Measurements from ENCODE around the gene GAS6. TPM values are rescaled to one million over a fixed set of nuclear protein-coding genes. Genes with fewer than 3 reads are reported as not detected.
"Not testable (repeated sequence)": the region's sequence is repeated elsewhere in the genome, so short reads cannot be mapped to it uniquely, and the experiment has no call there.

Gene GAS6
- total RNA-seq, 4 donors from 2014 or later, result 43.0 to 112 (median 68.5) TPM

DNA sequence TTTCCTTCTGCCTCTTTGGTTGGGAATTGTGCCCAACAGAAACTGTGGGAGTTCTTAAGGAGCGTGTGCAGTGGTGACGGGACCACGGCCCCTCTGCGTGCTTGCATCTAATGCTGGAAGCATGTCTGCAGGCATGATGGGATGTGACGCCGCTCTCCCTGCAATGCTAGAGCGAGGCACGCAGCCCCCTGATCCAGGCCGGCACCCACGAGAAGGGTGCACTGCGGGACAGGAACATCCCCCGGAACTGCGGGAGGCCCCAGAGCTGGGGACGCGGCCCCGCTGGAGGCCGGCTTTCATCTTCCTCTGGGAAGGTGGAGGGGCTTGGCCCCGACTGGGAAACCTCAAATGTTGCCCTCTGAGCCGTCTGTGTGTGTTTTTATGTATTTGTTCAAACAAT lies 72.1 kb downstream of the GAS6 start:
- DNase-seq, result no peak
- Histone ChIP-seq H3K4me1 (no peaks in the 10 kb centered on the region), H3K27me3 (peaks cover 0 to 16% (median 0%) of the 10 kb centered on the region in 4 donors), H3K36me3 (peaks cover 0 to 7% (median 0%) of the 10 kb centered on the region in 3 donors), H3K27ac (no peak overlapping the region), H3K4me3 (no peak overlapping the region), H3K9me3 (no peaks in the 10 kb centered on the region)
- WGBS, 2 donors, result 81 to 88% methylated on average over 9 to 10 of the region's 19 CpGs
- no peak for TF ChIP-seq POLR2A (IDR thresholded peaks at IDR 0.05)
- TF ChIP-seq, protein P1, sequence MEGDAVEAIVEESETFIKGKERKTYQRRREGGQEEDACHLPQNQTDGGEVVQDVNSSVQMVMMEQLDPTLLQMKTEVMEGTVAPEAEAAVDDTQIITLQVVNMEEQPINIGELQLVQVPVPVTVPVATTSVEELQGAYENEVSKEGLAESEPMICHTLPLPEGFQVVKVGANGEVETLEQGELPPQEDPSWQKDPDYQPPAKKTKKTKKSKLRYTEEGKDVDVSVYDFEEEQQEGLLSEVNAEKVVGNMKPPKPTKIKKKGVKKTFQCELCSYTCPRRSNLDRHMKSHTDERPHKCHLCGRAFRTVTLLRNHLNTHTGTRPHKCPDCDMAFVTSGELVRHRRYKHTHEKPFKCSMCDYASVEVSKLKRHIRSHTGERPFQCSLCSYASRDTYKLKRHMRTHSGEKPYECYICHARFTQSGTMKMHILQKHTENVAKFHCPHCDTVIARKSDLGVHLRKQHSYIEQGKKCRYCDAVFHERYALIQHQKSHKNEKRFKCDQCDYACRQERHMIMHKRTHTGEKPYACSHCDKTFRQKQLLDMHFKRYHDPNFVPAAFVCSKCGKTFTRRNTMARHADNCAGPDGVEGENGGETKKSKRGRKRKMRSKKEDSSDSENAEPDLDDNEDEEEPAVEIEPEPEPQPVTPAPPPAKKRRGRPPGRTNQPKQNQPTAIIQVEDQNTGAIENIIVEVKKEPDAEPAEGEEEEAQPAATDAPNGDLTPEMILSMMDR (IDR thresholded peaks at IDR 0.05), result no peak
- intact Hi-C loops (cut with DNase I), result no loop called here

DNA sequence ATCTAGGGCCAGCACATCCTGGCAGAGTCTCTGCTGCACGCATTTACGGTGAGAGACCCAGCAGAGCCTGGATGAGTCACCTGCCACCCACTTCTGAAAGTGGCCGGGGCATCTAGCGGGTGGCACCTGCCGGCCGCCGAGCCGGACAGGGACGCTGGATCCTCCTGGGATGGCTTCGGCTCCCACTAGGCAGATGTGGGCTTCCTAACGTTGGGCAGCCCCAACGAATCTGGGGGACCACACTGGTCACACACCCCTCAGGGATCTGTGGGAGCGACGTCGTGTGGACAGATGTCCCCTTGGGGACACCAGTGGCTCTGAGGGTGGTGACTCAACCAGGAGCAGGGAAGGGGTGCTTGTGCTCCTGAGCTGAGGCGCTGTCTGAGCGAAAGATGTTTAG lies 72.7 kb downstream of the GAS6 start:
- 67% methylated on average over 3 to 12 of the region's 17 CpGs for WGBS, 2 donors
- Histone ChIP-seq H3K36me3 (peaks cover 0 to 2% (median 0%) of the 10 kb centered on the region in 3 donors), H3K4me1 (no peaks in the 10 kb centered on the region), H3K9me3 (no peaks in the 10 kb centered on the region), H3K4me3 (no peak overlapping the region), H3K27me3 (peaks cover 0 to 16% (median 0%) of the 10 kb centered on the region in 4 donors), H3K27ac (no peak overlapping the region)
- no peak for TF ChIP-seq POLR2A (IDR thresholded peaks at IDR 0.05)
- TF ChIP-seq, protein P1 (IDR thresholded peaks at IDR 0.05), result no peak
- intact Hi-C loops (cut with DNase I), result no loop called here
- no peak for DNase-seq

DNA sequence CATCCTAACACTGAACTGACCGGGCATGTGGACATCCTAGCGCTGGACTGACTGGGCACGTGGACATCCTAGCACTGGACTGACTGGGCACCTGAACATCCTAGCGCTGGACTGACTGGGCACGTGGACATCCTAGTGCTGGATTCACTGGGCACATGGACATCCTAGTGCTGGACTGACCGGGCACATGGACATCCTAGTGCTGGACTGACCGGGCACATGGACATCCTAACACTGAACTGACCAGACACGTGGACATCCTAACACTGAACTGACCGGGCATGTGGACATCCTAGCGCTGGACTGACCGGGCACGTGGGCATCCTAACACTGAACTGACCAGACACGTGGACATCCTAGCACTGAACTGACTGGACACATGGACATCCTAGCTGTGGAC lies 73.9 kb downstream of the GAS6 start:
- no CpG with 5 or more reads among the region's 13 CpGs for WGBS, 2 donors

DNA sequence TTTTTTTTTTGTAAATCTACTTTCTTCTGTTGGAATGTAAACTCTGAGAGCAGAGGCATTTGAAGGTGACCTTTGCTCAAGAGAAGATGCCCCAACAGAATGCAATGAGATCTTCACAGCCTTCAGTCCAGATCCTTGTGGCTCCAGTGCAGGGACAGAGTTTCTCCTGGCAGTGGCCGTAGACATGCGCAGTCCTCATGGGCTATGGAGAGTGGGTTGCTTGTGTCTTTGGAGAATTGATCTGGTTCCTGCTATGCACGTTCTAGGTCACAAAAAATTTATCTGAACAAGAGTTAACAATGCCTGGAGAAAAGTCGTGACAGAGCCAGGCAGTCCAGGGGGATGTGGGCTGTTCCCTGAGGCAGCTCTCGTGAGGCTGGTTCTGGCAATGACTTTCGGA lies 74.7 kb downstream of the GAS6 start:
- Histone ChIP-seq H3K9me3 (no peaks in the 10 kb centered on the region), H3K27me3 (peaks cover 0 to 13% (median 0%) of the 10 kb centered on the region in 4 donors), H3K4me3 (no peak overlapping the region), H3K36me3 (no peaks in the 10 kb centered on the region), H3K27ac (no peak overlapping the region), H3K4me1 (no peaks in the 10 kb centered on the region)
- intact Hi-C loops (cut with DNase I), result no loop called here
- WGBS, 2 donors, result 67 to 71% methylated on average over 5 to 6 of the region's 6 CpGs
- no peak for DNase-seq
- TF ChIP-seq POLR2A (IDR thresholded peaks at IDR 0.05), result no peak
- TF ChIP-seq, protein P1 (IDR thresholded peaks at IDR 0.05), result no peak

More for the DNA sequence above, 73.9 kb downstream of the GAS6 start:
- intact Hi-C loops (cut with DNase I); H3K9me3 ChIP-seq; H3K36me3 ChIP-seq; H3K4me1 ChIP-seq; H3K4me3 ChIP-seq; H3K27ac ChIP-seq; DNase-seq: not testable (repeated sequence)
- H3K27me3 ChIP-seq, result peaks cover 0 to 16% (median 0%) of the 10 kb centered on the region in 4 donors

DNA sequence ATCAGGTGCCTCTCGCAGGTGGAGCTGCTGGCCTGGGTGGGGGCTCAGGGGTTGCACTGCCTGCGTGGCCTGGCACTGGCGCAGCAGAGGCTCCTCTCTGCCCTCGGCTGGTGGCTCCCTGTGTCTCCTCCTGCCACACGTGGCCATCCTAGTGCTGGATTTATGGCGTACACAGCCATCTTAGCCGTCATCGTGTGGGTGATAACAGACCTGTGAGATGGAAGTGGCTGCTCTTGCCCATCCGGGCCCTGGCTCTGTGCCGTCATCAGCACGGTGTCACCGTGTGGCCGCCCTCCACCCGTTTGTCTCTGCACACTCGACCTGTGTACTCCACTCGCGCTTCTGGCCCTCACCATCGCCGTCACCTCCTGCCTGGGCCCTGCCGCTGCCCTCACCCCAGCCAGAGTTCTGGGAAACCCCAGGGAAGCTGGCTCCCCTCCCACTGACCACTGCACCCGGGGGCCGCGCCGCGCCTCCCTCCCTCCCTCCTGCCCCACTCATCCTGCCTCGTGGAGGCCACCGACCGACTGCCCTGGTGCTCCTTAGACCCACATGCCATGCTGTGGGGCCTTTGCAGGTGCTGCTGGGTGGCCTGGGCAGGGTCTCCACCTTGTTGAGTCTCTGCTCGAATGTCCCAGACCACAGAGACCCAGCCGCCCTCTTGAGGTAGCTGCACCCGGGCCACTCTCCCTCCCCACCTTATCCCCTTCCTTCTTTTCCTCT lies 75.3 kb downstream of the GAS6 start:
- Histone ChIP-seq H3K27me3 (peaks cover 0 to 8% (median 0%) of the 10 kb centered on the region in 4 donors), H3K9me3 (no peaks in the 10 kb centered on the region), H3K27ac (no peak overlapping the region), H3K4me3 (no peak overlapping the region), H3K4me1 (peaks cover 0 to 1% (median 0%) of the 10 kb centered on the region in 3 donors), H3K36me3 (no peaks in the 10 kb centered on the region)
- WGBS, 2 donors, result 83% methylated on average over 24 to 26 of the region's 31 CpGs
- intact Hi-C loops (cut with DNase I), result no loop called here
- TF ChIP-seq, protein P1 (IDR thresholded peaks at IDR 0.05), result no peak
- TF ChIP-seq POLR2A (IDR thresholded peaks at IDR 0.05), result no peak
- no peak for DNase-seq
